ENCODE data around the gene PPP1R1B.

DNA sequence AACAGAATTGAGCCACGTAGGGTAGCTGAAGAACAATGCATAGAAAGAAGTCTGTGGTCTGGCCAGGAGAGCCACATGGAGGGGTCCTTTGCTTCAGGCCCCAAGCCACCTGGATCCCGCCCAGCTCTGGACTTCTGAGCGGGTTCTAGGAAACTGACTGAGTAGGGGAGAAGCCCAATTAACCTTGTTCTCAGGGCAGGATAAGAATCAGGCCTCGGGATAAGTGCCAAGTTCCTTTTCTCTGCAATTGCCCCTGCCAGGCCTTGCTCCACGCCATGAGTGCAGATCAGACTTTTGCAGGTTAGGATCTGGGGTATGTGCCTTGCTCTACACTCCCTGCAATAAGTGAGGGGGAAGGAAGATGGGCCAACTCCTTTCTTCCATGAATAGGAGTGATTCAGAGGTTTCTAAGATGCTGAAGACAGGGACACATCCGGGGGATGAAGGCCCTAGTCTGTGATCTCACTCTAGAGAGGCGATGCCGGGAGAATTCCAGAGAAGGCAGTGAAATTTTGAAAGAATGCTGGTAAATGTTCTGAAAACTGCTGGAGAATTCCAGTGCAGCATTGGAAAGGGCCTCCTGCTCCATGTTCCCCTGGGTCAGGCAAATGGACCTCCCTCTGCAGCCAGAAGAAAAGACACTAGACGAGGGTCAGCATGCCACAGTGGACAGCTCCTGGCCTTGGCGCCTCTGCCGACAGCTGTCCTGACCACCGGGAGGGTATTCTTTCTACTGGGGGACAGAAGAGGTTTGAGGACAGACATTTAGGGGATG, 24.8 kb upstream of the PPP1R1B start:
- TF ChIP-seq, protein P1, sequence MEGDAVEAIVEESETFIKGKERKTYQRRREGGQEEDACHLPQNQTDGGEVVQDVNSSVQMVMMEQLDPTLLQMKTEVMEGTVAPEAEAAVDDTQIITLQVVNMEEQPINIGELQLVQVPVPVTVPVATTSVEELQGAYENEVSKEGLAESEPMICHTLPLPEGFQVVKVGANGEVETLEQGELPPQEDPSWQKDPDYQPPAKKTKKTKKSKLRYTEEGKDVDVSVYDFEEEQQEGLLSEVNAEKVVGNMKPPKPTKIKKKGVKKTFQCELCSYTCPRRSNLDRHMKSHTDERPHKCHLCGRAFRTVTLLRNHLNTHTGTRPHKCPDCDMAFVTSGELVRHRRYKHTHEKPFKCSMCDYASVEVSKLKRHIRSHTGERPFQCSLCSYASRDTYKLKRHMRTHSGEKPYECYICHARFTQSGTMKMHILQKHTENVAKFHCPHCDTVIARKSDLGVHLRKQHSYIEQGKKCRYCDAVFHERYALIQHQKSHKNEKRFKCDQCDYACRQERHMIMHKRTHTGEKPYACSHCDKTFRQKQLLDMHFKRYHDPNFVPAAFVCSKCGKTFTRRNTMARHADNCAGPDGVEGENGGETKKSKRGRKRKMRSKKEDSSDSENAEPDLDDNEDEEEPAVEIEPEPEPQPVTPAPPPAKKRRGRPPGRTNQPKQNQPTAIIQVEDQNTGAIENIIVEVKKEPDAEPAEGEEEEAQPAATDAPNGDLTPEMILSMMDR (IDR thresholded peaks at IDR 0.05): no peak
- no peak for TF ChIP-seq POLR2A (IDR thresholded peaks at IDR 0.05)

All from vagina (tissue), 2 donors.